HEK293 (cell line): ENCODE measurements around the gene TMEM130.

Experiments
- BCL11A ChIP-seq: fragments of 450-650 bp; formaldehyde crosslinking; IDR thresholded peaks from 2 replicates; pipeline ENCODE4 v1.5.1; 2016; ENCODE audit warnings: low read depth, missing biosample characterization, missing genetic modification characterization
- GLI4 ChIP-seq: fragments of 450-650 bp; formaldehyde crosslinking; IDR thresholded peaks from 2 replicates; pipeline ENCODE4 v1.5.1; 2016; ENCODE audit warnings: missing biosample characterization, missing genetic modification characterization
- IKZF3 ChIP-seq: fragments of 450-650 bp; IDR thresholded peaks from 2 replicates; pipeline ENCODE4 v1.5.0; 2018; ENCODE audit warnings: missing biosample characterization, mild to moderate bottlenecking, missing genetic modification characterization, moderate library complexity
- SP7 ChIP-seq: fragments of 450-650 bp; formaldehyde crosslinking; IDR thresholded peaks from 2 replicates; pipeline ENCODE4 v1.5.1; 2016; ENCODE audit warnings: missing biosample characterization, missing genetic modification characterization
- ZBTB20 ChIP-seq: fragments of 450-650 bp; formaldehyde crosslinking; IDR thresholded peaks from 2 replicates; pipeline ENCODE4 v1.5.1; 2016; ENCODE audit warnings: missing biosample characterization, missing genetic modification characterization
- ZBTB44 ChIP-seq: fragments of 450-650 bp; IDR thresholded peaks from 2 replicates; pipeline ENCODE4 v1.5.1; 2018; ENCODE audit warnings: missing biosample characterization, mild to moderate bottlenecking, missing genetic modification characterization
- ZFP41 ChIP-seq: fragments of 450-650 bp; formaldehyde crosslinking; IDR thresholded peaks from 2 replicates; pipeline ENCODE4 v1.5.1; 2016; ENCODE audit warnings: missing biosample characterization, missing genetic modification characterization, borderline replicate concordance
- ZIC2 ChIP-seq: fragments of 450-650 bp; formaldehyde crosslinking; IDR thresholded peaks from 2 replicates; pipeline ENCODE4 v1.5.1; 2016; ENCODE audit warnings: missing biosample characterization, missing genetic modification characterization
- ZNF148 ChIP-seq: fragments of 450-650 bp; formaldehyde crosslinking; IDR thresholded peaks from 2 replicates; pipeline ENCODE4 v1.5.0; 2017; ENCODE audit warnings: missing biosample characterization, missing genetic modification characterization, borderline replicate concordance
- ZNF266 ChIP-seq: fragments of 450-650 bp; formaldehyde crosslinking; IDR thresholded peaks from 2 replicates; pipeline ENCODE4 v1.5.1; 2016; ENCODE audit warnings: missing biosample characterization, missing genetic modification characterization, low read depth
- ZNF514 ChIP-seq: fragments of 450-650 bp; formaldehyde crosslinking; IDR thresholded peaks from 2 replicates; pipeline ENCODE4 v1.5.1; 2016; ENCODE audit warnings: missing biosample characterization, missing genetic modification characterization
- ZNF558 ChIP-seq: fragments of 450-650 bp; formaldehyde crosslinking; IDR thresholded peaks from 2 replicates; pipeline ENCODE4 v1.5.1; 2016; ENCODE audit warnings: missing biosample characterization, missing genetic modification characterization
- ZNF645 ChIP-seq: fragments of 450-650 bp; formaldehyde crosslinking; IDR thresholded peaks from 2 replicates; pipeline ENCODE4; 2016; ENCODE audit warnings: missing biosample characterization, missing genetic modification characterization
- ZNF670 ChIP-seq: fragments of 450-650 bp; formaldehyde crosslinking; IDR thresholded peaks from 2 replicates; pipeline ENCODE4 v1.5.1; 2016; ENCODE audit warnings: missing biosample characterization, missing genetic modification characterization, low read depth
- ZNF76 ChIP-seq: fragments of 450-650 bp; formaldehyde crosslinking; IDR thresholded peaks from 2 replicates; pipeline ENCODE4; 2016; ENCODE audit warnings: low read depth, missing biosample characterization, missing genetic modification characterization, borderline replicate concordance
- ZNF785 ChIP-seq: fragments of 450-650 bp; formaldehyde crosslinking; IDR thresholded peaks from 2 replicates; pipeline ENCODE4 v1.5.1; 2016; ENCODE audit warnings: missing biosample characterization, missing genetic modification characterization
- ZXDB ChIP-seq: fragments of 450-650 bp; formaldehyde crosslinking; IDR thresholded peaks from 2 replicates; pipeline ENCODE4 v1.5.1; 2016; ENCODE audit warnings: missing biosample characterization, missing genetic modification characterization
- TF ChIP-seq, protein P1 (sequence below): fragments of 450-650 bp; formaldehyde crosslinking; IDR thresholded peaks from 2 replicates; pipeline ENCODE4 v1.5.1; 2016; ENCODE audit warnings: missing biosample characterization, missing genetic modification characterization, borderline replicate concordance

Gene TMEM130

DNA sequence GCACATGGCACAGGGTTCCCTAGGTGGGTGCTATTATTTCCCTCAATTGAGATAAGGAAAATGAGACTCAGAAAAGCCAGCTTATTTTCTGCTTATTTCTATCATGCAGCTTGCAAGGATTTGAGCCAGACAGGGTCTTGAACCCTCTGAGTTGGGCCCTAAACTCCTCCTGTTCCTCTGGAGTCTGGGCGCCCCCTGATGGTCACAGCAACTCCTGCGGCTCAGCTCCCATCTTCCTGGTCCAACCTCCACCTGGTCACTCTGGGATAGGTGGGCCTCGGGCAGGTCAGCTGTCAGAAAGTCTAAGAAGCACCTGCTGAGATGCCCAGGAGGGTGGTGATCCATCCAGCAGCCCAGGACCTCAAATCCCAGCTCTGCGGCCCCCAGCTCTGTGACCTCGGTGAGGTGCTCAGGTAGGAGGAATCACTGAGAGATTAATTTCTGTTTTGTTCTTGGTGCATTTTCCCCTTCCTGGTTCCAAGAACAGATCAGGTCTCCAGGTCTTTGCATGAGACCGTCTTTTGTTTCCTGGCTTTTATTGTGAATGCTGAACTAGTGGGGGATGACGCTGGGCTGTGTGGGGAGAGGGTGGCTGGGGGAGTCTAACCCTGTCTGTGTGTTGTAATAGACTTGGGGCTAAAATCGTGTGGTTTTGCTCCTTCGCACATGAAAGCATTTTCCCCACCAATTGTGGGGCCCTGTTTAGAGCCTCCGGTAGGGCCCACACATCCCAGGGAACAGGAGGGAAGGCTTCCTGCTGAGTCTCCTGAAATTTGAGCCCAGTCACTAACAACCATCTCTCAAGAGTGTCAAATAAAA, 32.8 kb downstream of the TMEM130 start (continued):
- TF ChIP-seq, protein P1, sequence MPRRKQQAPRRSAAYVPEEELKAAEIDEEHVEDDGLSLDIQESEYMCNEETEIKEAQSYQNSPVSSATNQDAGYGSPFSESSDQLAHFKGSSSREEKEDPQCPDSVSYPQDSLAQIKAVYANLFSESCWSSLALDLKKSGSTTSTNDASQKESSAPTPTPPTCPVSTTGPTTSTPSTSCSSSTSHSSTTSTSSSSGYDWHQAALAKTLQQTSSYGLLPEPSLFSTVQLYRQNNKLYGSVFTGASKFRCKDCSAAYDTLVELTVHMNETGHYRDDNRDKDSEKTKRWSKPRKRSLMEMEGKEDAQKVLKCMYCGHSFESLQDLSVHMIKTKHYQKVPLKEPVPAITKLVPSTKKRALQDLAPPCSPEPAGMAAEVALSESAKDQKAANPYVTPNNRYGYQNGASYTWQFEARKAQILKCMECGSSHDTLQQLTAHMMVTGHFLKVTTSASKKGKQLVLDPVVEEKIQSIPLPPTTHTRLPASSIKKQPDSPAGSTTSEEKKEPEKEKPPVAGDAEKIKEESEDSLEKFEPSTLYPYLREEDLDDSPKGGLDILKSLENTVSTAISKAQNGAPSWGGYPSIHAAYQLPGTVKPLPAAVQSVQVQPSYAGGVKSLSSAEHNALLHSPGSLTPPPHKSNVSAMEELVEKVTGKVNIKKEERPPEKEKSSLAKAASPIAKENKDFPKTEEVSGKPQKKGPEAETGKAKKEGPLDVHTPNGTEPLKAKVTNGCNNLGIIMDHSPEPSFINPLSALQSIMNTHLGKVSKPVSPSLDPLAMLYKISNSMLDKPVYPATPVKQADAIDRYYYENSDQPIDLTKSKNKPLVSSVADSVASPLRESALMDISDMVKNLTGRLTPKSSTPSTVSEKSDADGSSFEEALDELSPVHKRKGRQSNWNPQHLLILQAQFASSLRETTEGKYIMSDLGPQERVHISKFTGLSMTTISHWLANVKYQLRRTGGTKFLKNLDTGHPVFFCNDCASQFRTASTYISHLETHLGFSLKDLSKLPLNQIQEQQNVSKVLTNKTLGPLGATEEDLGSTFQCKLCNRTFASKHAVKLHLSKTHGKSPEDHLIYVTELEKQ (tag by site-specific recombination): 0 out of 2 replicates have a peak, but pooled peaks have one; percentile 36
- no peak for TF ChIP-seq ZNF670 (tag by site-specific recombination)
- TF ChIP-seq IKZF3 (tag by site-specific recombination): 0 out of 2 replicates have a peak, but pooled peaks have one; percentile 58
- no peak for TF ChIP-seq ZFP41
- peak; percentile 61; the same call in 1 of the 2 replicates for TF ChIP-seq ZNF558 (tag by site-specific recombination)
- TF ChIP-seq ZIC2 (tag by site-specific recombination): peak; percentile 81
- TF ChIP-seq ZBTB20 (tag by site-specific recombination): peak; percentile 74
- no peak for TF ChIP-seq ZNF785 (tag by site-specific recombination)
- peak; percentile 87 for TF ChIP-seq ZXDB (tag by site-specific recombination)
- TF ChIP-seq GLI4 (tag by site-specific recombination): no peak
- 0 out of 2 replicates have a peak, but pooled peaks have one; percentile 12 for TF ChIP-seq ZNF76
- no peak for TF ChIP-seq ZNF266 (tag by site-specific recombination)
- no peak for TF ChIP-seq ZNF645 (tag by site-specific recombination)
- TF ChIP-seq BCL11A: peak; percentile 14; the same call in 1 of the 2 replicates
- no peak for TF ChIP-seq ZNF148 (tag by site-specific recombination)
- TF ChIP-seq ZBTB44 (tag by site-specific recombination): peak; percentile 62; the same call in 1 of the 2 replicates
- peak; percentile 96 for TF ChIP-seq SP7 (tag by site-specific recombination)
- TF ChIP-seq ZNF514 (tag by site-specific recombination): no peak
